ENCODE data around the gene MYO16.
"Not testable (repeated sequence)": the region's sequence is repeated elsewhere in the genome, so short reads cannot be mapped to it uniquely, and the experiment has no call there.

MYO16 gene

DNA sequence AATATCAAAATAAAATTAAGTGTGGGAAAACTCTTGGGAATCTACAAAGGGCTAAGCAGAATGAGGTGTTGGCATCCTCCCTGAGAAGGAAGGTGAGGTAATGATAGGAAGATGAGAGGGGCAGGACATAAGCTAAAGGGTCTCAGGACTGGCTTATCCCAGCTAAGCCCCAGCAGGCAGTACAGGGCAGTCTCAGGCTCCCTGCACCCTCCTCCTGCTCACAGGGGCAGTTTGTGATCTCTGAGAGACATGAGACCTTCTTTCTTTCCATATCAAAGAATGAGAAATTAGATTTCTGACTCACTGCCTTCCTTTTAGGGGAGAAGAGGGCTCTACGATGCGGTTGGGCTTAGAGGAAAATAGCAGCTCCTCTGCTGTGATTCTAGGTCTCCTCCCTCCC lies 586.0 kb downstream of the MYO16 start:
- DNase-seq (ENCODE audit: low read depth, low spot score): no peak
- H3K4me3 ChIP-seq (ENCODE audit: low read length): no peak overlapping the region

DNA sequence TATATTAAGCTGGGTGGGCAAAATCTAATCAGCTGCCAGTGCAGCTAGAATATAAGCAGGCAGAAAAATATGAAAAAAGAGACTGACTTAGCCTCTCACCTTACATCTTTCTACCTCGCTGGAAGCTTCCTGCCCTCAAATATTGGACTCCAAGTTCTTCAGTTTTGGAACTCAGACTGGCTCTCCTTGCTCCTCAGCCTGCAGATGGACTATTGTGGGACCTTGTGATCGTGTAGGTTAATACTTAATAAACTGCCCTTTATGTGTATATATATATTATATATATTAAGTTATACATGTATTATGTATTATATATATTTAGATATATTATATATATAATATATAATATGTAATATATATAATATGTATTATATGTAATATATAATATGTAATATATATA lies 588.1 kb downstream of the MYO16 start:
- not testable (repeated sequence) for DNase-seq (ENCODE audit: low read depth, low spot score); H3K4me3 ChIP-seq (ENCODE audit: low read length)

DNA sequence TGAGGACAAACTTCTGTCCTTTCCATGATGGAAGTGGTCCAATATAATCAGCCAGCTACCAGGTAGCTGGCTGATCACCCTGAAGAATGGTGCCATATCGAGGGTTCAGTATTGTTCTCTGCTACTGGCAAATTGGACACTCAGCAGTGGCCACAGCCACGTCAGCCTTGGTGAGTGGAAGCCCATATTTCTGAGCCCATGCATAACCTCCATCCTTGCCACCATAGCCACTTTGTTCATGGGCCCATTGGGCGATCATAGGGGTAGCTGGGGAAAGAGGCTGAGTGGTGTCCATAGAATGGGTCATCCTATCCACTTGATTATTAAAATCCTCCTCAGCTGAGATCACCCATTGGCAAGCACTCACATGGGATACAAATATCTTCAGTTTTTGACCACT lies 591.2 kb downstream of the MYO16 start:
- no peak for DNase-seq (ENCODE audit: low read depth, low spot score)
- no peak overlapping the region for H3K4me3 ChIP-seq (ENCODE audit: low read length)

DNA sequence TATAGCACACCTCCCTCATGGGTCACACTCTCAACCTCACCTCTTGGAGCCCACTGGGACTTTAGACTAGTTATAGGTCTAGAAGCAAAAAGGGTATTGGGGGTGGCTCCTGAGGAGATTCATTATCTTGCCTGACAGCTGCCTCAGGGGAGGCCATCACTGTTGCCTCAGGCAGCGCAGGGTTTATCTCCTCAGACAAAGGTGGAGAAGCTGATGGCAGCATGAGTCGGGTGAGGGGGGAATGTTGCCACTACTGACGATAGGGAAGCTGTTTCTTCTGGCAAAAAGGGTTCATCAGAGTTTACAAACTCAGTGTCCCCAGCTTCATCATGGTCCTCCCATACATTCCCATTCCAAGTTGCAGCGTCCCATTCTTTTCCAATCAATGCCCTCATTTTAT lies 594.6 kb downstream of the MYO16 start:
- no peak for DNase-seq (ENCODE audit: low read depth, low spot score)
- no peak overlapping the region for H3K4me3 ChIP-seq (ENCODE audit: low read length)

DNA sequence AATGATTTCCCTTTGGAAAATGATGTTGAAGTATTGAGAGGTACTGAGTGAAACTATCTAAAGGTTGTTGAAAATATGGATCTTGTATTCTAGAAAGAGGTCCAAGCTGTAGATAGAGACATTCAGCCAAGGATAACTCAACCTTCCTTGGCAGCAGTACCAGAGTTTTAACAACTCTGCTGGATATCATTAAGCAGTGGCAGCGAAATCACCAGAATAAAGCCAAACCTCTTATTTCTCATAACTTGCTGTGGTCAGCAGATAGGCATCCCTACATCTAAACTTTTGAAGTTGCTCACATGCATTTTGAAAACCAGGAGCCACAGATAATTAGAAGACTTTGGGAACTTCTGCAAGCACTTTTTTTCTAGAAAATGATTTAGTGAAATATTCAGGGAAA lies 597.2 kb downstream of the MYO16 start:
- no peak for DNase-seq (ENCODE audit: low read depth, low spot score)
- H3K4me3 ChIP-seq (ENCODE audit: low read length): no peak overlapping the region

DNA sequence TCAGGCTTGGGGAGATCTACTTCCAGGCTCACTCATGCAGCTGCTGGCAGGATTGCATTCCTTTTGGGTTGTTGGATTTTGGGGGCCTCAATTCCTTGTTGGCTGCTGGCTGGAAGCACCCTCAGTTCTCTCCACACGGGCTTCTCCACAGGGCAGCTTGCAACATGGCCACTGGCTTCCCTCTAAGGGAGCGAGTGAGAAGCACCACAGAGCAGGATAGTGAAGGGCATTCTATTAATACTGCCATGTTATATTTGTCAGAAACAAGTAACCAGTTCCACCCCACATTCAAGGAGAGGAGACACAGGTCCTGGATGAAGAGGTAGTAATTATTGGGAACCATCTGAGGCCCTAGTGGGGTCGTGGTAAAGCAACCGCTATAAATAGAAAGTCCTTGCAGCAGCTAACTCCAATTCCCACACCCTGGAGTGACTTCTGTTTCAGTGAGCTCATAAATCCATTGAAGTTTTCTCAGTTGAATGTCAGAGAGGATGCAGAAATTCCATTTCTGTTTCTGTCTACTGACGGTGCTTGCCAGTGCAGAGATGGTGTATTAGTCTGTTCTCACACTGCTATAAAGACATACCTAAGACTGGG lies 598.0 kb downstream of the MYO16 start:
- H3K4me3 ChIP-seq (ENCODE audit: low read length): no peak overlapping the region
- DNase-seq (ENCODE audit: low read depth, low spot score): no peak

DNA sequence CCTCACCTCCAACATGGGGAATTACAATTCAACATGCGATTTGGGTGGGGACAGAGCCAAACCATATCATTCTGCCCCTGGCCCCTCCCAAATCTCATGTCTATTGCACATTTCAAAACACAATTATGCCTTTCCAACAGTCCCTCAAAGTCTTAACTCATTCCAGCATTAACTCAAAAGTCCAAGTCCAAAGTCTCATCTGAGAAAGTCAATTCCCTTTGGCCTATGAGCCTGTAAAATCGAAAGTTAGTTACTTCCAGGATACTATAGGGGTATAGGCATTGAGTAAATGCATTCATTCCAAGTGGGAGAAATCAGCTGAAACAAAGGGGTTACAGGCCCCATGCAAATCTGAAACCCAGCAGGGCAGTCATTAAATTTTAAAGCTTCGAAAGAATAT lies 598.8 kb downstream of the MYO16 start:
- DNase-seq (ENCODE audit: low read depth, low spot score): no peak
- no peak overlapping the region for H3K4me3 ChIP-seq (ENCODE audit: low read length)

DNA sequence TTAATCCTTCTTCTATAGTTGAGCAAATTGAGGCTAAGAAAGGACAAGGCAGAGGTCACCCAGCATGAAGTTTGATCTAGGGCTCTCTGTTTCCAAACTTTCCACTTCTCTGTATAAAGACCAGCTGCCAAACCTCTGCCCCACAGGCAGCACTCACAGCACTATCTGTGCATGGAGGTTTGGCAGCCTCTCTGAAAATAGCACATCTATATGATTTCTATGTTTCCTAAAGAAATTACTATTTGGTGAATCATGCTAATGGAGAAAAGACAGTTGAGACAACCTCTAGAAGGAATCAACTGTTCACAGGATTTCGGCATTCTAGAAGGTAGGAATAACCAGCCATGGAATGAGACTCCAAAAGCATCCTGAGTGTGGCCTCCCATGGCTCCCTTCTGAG lies 602.5 kb downstream of the MYO16 start:
- no peak for DNase-seq (ENCODE audit: low read depth, low spot score)

DNA sequence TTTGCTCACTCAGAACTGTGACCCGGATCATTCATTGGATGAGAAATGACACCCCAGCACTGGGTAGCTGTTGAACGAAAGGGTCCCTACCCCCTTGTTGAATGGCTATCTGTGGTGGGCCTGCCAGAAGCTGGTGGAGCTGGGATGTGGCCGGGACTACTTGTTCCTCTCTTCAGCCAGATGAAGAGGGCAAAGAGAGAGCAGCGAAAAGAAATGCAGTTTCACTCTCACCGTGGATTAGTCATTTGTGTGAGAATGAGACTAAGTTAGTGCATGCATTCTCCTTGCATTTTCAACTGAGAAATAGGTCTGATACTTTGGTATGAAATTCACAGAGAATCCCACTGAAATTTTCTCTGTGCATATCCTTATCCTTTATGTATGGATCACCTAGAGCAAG lies 603.9 kb downstream of the MYO16 start:
- DNase-seq (ENCODE audit: low read depth, low spot score): no peak
- no peak overlapping the region for H3K4me3 ChIP-seq (ENCODE audit: low read length)

More for the DNA sequence above, 602.5 kb downstream of the MYO16 start:
- H3K4me3 ChIP-seq (ENCODE audit: low read length): no peak overlapping the region

DNA sequence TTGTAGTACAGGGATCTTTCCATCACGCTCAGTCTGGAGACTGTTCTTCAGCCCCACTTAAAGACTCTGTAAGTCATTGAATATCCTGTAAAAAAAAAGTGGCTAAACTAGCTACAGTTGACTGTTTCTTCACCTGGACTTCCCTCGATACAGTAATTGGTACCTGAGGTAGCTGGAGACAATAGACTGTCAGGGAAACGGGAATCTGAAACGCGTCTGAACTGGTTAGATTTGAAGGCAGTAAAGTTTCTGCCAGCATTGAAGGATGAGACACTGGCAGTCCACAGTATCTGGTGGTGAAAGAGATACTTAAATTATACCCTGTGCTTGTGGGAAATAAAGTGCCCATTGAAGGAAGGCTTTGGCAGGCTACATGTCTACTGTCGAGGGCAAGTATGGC lies 606.5 kb downstream of the MYO16 start:
- no peak for DNase-seq (ENCODE audit: low read depth, low spot score)
- H3K4me3 ChIP-seq (ENCODE audit: low read length): no peak overlapping the region

DNA sequence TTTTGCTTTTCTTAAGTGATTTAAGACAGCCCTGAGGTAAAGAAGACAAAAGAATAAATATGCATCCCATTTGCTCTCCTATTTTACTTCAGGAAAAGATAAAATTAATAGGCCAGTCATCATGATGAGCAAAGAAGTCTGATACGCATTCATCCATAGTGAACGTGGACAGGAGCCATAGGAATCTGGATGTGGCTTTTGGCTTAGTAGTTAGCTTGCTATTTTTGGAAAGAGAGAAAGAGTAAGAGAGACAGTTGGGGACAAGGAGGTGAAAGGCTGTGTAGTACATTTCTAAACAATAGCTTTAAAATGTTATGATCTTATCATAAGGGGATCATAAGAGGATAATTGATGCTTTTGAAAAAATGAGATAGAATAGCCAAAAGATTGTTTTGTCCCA lies 611.7 kb downstream of the MYO16 start:
- no peak for DNase-seq (ENCODE audit: low read depth, low spot score)
- H3K4me3 ChIP-seq (ENCODE audit: low read length): no peak overlapping the region

DNA sequence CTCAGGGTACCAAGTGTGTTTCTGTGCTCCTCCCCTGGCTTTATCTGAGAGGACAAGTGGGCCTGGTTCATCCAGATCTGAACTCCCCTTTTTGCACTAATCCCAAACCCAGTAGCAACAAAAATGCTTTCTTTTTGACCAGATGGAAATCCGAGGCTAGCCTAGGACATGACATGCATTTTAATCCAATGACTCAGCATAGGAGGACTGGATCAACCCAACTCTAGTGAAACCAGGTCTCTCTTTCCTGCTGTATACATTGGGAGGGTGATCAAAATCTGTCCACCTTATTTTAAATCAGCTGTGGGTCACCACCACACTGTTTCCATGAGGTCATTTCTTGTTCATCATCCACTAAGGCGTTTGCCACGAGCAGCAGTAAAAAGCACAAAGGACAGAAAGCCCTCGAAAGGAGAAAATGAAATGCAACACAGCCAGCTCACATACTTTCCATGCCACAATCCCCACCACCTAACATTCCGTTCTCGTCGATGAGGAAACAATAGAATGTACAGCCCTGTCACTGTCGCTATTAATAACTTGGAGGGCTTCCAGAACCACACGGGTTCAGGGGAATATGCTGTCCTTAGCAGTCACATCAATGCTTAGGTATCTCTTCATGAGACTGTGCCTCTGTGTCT lies 614.0 kb downstream of the MYO16 start:
- DNase-seq (ENCODE audit: low read depth, low spot score): no peak
- H3K4me3 ChIP-seq (ENCODE audit: low read length): no peak overlapping the region

DNA sequence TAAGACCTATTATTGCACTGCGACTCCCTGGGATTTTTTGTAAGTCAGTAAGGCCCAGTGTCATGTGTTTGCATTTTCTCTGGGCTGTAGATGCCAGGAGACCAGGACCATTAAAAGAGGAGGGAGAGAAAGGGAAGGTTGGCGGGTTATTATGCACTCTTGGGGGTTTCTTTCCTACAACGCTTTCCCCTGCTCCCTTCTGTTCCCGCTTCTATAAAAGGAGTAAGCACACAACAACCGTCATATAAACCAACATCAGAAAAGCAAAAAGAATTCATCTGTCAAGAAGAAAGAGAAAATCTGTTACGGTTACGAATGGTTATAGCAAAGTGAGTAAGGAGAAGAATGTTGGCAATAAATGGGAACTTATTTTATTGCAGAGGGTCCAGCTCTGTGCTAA lies 615.2 kb downstream of the MYO16 start:
- DNase-seq (ENCODE audit: low read depth, low spot score): no peak
- H3K4me3 ChIP-seq (ENCODE audit: low read length): no peak overlapping the region

DNA sequence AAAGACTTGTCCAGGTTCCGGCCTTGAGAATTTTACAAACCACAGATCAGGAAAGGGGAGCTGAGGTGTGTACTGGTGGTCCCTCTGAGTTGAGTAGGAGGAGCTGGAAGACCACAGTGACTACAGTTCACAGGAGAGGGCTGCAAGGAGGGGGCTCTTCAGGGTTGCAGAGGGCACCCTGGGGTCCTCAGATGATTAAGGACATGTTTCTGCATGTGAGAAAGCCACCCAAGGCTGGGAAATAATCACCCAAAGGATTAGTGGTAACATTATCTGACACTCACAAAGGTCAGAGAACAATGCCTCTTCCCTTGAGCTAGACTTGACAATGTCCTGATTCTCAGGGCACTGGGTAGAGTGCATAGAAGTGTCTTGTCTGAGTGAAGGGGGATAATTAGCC lies 616.6 kb downstream of the MYO16 start:
- no peak for DNase-seq (ENCODE audit: low read depth, low spot score)
- no peak overlapping the region for H3K4me3 ChIP-seq (ENCODE audit: low read length)

DNA sequence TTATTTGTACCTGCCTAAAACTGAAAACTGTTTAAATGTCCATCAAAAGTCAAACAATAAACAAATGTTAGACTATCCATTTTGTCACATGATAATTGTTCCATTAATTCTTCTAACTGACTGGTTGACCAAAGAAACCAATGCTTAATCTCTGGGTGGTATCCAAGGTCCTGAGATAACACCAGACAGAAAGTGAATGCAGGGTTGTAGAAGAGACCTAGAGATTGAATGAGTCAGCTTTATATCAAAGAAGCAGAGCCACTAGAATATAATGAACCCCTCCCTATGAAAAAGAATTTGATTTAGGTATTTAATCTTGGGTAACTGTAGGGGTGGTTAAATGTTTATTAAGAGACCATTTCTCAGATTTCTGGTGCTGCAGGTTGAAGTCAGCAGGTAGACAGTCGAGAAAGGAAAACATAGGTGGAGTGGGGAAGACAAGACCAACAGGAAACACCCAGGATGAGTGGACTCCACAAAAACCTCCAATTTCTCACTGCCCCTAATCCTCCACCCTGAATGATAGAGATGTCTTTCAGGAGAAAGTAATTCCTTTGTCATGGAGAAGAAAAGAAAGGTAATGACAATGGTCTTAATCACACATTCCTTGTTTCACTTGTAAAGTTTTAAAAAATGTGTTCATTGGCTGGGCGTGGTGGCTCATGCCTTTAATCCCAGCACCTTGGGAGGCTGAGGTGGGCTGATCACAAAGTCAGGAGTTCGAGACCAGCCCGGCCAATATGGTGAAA lies 620.5 kb downstream of the MYO16 start:
- DNase-seq (ENCODE audit: low read depth, low spot score): no peak

DNA sequence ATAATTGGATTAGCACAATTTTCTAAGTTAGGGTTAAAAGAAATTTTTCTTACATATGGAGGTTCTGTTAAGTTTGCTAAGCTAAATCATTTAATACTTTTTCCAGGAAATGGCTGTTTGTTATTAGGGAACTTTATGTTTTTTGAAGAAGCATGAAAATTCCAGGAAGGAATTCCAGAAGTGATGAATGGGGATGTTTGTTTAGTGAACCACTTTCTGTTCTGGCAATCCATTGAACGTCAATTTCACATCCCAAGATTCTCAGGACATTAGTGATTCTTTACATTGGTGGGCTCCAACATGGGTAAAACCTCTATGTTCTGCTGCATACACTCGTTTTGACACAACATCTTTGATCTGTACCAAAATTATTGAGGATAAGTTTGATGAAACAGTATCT lies 622.5 kb downstream of the MYO16 start:
- H3K4me3 ChIP-seq (ENCODE audit: low read length): no peak overlapping the region
- no peak for DNase-seq (ENCODE audit: low read depth, low spot score)

More for the DNA sequence above, 620.5 kb downstream of the MYO16 start:
- H3K4me3 ChIP-seq (ENCODE audit: low read length): no peak overlapping the region

DNA sequence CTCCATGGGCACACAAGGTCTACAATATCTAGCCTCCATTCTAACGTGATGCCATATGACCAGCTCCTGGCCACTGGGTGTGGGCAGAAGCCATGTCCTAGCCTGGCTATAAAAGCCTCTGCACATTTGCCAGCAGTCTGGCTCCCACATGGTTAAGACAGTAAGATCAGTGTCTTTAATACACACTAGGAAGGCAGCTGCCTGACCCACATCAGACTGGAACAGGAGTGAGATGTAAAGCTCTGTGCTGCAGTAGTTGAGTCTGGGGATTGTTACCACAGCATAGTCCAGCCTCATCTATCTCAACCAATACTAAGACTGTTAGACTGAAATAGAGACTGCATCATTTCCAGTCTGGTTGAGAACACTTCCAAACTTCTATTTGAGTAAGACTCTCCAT lies 623.9 kb downstream of the MYO16 start:
- H3K4me3 ChIP-seq (ENCODE audit: low read length): no peak overlapping the region
- DNase-seq (ENCODE audit: low read depth, low spot score): no peak

DNA sequence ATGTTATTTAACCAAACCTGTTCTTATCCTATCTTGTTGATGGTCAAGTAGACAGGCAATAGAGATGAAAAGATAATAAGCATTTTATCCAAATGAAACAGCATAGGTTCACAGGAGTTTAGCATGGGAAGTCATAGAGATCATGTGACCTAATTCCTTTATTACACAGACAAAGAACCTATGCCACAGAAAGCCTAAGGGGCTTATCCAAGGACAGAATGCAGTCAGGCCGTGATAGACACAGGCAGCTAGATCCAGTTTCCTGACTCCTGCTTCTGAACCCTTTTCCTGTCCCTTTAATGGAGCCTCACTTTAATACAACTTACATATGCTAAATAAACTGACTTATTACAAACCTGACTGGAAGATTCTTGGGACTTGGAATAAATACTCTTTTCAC lies 624.9 kb downstream of the MYO16 start:
- no peak overlapping the region for H3K4me3 ChIP-seq (ENCODE audit: low read length)
- DNase-seq (ENCODE audit: low read depth, low spot score): no peak

DNA sequence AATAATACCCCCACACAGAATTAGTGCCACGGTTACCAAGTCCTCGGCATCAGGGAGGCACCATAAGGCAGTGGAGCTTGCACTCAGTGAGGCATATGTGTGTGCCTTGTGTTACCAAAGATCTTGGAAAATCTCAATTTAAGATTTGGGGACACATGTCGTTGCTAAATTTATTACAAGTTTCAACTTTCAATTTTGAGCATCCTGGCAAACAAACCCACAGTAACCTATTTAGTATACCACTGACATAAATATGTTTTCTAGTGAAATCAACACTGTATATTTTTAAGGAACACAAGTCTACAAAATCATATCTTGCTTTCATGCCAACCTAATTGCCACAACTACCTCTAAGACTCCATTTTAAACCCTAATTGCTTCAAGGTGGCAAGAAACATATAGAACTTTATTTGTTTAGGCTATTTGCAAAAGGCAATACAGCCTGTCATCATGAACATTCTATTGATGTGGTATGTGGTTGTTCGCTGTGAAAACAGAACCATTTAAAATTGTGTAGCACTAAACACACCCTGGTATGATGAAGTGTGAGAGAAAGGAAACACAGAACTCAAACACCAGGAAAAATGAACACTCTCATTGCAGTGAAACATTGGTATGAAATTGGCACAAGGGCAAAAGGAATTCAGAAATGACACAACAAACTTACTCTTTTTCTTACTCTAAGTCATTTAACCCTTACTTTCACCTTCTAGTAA lies 625.9 kb downstream of the MYO16 start:
- DNase-seq (ENCODE audit: low read depth, low spot score): no peak
- H3K4me3 ChIP-seq (ENCODE audit: low read length): no peak overlapping the region
